Nephron progenitor cell (in vitro differentiated cells): ENCODE results near the gene INSRR.

ENCODE experiments used
- DNase-seq: peaks from one replicate; pipeline ENCODE4 v3.0.0; 2021
- H3K27ac Mint-ChIP-seq: 2 replicates; pipeline ENCODE4 v1.8.0; 2021; ENCODE audit warnings: mild to moderate bottlenecking, moderate library complexity, mixed read lengths
- H3K27me3 Mint-ChIP-seq: 2 replicates; pipeline ENCODE4 v1.8.0; 2021; ENCODE audit warnings: mild to moderate bottlenecking, low read depth, mixed read lengths; ENCODE audit not compliant: poor library complexity
- H3K36me3 Mint-ChIP-seq: 2 replicates; pipeline ENCODE4 v1.8.0; 2021; ENCODE audit warnings: low read depth, mixed read lengths
- H3K4me1 Mint-ChIP-seq: 2 replicates; pipeline ENCODE4 v1.8.0; 2021; ENCODE audit warnings: mixed read lengths
- H3K4me3 Mint-ChIP-seq: 2 replicates; pipeline ENCODE4 v1.8.0; 2021; ENCODE audit warnings: mild to moderate bottlenecking, moderate library complexity, mixed read lengths
- H3K9me3 Mint-ChIP-seq: 2 replicates; pipeline ENCODE4 v1.8.0; 2021; ENCODE audit warnings: mild to moderate bottlenecking, moderate library complexity, mixed read lengths
- TF ChIP-seq, protein P1 (sequence below): fragments of 200-600 bp; sonication (generic); IDR thresholded peaks from 2 replicates; pipeline ENCODE4 v1.5.0; 2021; ENCODE audit warnings: antibody characterized with exemption

INSRR gene

DNA sequence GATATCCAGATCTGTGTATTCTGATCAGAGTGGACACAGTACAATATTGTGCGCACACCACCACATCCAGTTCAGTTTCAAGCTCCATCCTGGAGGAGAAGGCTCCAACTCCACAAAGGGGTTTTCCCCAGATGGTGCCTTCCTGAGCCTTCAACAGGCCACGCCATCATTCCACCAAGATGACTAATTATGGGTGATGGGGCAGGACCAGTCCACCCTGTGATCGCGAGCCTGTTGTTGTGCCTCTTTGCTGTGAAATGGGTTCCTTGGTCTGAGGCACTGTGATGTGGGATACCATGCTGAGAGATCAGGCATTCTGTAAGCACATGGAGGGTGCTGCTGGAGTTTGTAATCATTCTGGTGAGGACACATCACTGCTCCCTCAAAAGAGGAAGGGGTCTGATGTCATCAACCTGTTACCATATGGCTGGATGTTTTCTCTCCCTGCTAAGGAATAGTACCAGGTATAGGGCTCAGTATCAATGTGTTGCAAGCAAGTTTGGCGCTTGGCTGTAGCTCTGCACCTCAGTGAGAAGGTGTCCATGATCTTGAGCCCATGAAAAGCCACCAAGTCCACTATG, 35.6 kb downstream of the INSRR start:
- H3K4me1 Mint-ChIP-seq: peaks cover 4% of the 10 kb centered on the region
- no peak overlapping the region for H3K27ac Mint-ChIP-seq
- DNase-seq: no peak
- H3K36me3 Mint-ChIP-seq: no peaks in the 10 kb centered on the region
- peaks cover 17% of the 10 kb centered on the region for H3K9me3 Mint-ChIP-seq
- H3K27me3 Mint-ChIP-seq: peaks cover 46% of the 10 kb centered on the region
- TF ChIP-seq, protein P1, sequence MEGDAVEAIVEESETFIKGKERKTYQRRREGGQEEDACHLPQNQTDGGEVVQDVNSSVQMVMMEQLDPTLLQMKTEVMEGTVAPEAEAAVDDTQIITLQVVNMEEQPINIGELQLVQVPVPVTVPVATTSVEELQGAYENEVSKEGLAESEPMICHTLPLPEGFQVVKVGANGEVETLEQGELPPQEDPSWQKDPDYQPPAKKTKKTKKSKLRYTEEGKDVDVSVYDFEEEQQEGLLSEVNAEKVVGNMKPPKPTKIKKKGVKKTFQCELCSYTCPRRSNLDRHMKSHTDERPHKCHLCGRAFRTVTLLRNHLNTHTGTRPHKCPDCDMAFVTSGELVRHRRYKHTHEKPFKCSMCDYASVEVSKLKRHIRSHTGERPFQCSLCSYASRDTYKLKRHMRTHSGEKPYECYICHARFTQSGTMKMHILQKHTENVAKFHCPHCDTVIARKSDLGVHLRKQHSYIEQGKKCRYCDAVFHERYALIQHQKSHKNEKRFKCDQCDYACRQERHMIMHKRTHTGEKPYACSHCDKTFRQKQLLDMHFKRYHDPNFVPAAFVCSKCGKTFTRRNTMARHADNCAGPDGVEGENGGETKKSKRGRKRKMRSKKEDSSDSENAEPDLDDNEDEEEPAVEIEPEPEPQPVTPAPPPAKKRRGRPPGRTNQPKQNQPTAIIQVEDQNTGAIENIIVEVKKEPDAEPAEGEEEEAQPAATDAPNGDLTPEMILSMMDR: no peak
- no peak overlapping the region for H3K4me3 Mint-ChIP-seq

DNA sequence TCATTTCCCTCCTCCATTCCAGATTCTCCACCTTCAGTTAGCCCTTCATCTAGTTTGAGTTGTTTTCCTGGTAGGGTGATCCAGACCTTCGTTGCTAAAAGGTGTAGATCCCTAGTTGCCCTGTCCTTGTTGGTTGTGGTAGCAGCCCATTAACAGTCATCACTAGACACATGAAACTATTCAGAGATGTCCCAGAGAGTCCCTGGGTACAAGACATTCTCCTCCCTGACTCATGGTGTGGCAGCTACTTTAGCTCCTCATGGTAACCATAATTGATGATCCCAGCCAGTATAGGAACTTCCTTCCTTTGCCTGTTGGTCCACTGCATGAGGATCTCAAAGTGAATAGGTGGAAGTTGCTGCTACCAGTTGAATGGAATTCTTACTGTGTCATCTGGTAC, 36.2 kb downstream of the INSRR start:
- Mint-ChIP-seq H3K27me3 (peaks cover 50% of the 10 kb centered on the region), H3K9me3 (peaks cover 17% of the 10 kb centered on the region), H3K4me1 (no peaks in the 10 kb centered on the region), H3K4me3 (no peak overlapping the region), H3K27ac (no peak overlapping the region), H3K36me3 (no peaks in the 10 kb centered on the region)
- no peak for DNase-seq
- TF ChIP-seq, protein P1: no peak

DNA sequence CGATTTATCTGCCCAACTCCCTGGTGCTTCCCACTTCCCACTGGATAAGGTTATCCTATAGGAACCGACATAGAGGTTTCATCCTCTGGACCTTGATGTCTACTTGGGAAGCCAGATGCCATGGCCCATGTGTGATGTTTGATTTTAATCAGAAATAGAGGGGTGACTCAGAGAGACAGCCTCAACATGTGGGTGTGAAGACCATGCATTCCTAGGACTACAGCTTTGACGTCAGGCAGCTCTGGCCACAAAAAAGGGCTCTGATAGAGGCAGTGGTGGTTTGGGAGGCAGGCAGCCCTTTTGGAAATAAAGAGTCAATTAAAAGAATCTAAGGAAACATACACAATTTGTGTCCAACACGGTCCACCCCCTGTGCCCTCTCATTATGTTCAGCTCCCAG, 37.1 kb downstream of the INSRR start:
- DNase-seq: no peak
- H3K27me3 Mint-ChIP-seq: peaks cover 54% of the 10 kb centered on the region

DNA sequence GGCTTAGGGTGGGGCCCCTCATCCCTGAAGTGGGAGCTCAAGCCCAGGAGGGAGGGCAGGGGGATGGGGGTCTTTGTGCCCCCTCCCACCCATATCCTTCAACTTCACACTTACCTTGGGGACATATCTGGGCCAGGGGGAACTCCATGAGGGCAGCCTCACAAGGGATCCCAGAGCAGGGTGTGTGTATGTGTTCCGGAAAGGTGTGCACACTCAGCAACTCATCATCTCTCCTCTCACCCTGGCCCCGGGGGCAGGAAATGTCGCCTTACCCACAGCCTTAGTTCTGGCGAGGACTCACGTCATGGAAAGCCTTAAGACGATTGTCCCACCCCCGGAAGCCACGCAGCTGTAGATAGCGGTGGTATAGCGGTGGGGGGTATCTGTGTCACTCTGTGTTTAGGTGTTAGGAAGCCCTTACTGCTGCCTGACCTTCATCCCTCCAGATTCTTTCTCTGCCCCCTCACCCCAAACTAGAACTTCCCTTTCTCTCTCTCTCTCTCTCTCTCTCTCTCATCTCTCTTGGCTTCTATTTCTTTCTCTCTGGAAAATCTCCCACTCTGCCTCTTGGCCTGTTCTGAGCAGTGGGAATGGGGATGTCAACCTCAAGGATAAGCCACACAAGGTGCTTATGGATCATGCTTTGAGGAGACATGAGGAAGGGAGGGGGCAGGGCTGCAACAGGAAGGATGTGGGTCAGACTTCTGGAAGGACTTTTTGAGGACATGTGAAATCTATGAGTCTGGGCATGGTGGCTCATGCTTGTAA, 42.2 kb downstream of the INSRR start, which contains the start of gene SH2D2A:
Gene SH2D2A, minus strand, starts transcription at position 288 of the 768 bp plus-strand sequence. Its CDS starts 140 bp downstream, at position 148.
- H3K4me1 Mint-ChIP-seq: peaks cover 47% of the 10 kb centered on the region
- H3K27ac Mint-ChIP-seq: peak within 1 kb of the TSS; percentile 46
- no peak for DNase-seq
- TF ChIP-seq, protein P1: no peak
- peaks cover 17% of the 10 kb centered on the region for H3K9me3 Mint-ChIP-seq
- H3K4me3 Mint-ChIP-seq: no peak within 1 kb of the TSS
- no peaks in the 10 kb centered on the region for H3K36me3 Mint-ChIP-seq
- H3K27me3 Mint-ChIP-seq: peaks cover 52% of the 10 kb centered on the region

More for the DNA sequence above, 37.1 kb downstream of the INSRR start:
- Mint-ChIP-seq H3K27ac (no peak overlapping the region), H3K36me3 (no peaks in the 10 kb centered on the region), H3K4me1 (peaks cover 1% of the 10 kb centered on the region), H3K9me3 (peaks cover 17% of the 10 kb centered on the region), H3K4me3 (no peak overlapping the region)
- TF ChIP-seq, protein P1: no peak

DNA sequence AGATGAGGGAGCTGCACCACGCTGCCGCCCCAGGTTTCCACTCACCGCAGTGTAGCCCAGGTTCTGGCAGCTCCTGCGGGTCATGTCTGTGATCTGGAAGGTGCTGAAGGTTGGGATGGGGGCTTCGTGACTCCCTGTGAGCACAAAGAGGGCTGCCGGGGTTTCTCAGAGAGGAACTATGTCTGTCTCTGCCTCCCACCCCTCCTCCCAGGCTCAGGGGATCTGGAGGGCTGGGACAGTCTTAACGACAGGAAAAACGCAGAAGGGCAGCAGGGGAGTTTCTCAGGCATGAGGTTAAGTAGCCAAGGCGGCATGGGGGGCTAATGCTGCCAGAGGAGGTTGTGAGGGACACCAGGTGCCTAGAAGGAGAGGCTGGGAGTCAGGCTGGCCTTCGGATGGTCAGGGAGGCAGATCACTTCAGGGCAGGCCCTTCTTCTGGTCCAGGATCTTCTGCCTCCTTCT, 42.9 kb downstream of the INSRR start:
- peaks cover 11% of the 10 kb centered on the region for H3K9me3 Mint-ChIP-seq
- DNase-seq: no peak
- peaks cover 4% of the 10 kb centered on the region for H3K36me3 Mint-ChIP-seq

More for the DNA sequence above, 42.9 kb downstream of the INSRR start:
- no peak overlapping the region for H3K4me3 Mint-ChIP-seq
- peaks cover 49% of the 10 kb centered on the region for H3K27me3 Mint-ChIP-seq
- peak overlapping the region; percentile 46 for H3K27ac Mint-ChIP-seq
- TF ChIP-seq, protein P1: no peak
- peaks cover 55% of the 10 kb centered on the region for H3K4me1 Mint-ChIP-seq
